Stimulated activated CD4-positive, alpha-beta T cell treated with anti-CD3 and anti-CD28 coated beads, Interleukin-1b, Interleukin-23, amount 100 ng/mL, for 48 hours (primary cell): Measurements from ENCODE around the gene CEBPE.

Experiments
- DNase-seq: peaks from one replicate; pipeline ENCODE4 v3.0.0-alpha.2; 2020

Gene CEBPE

GRCh38 chr14:23118506-23119362, at the start of gene CEBPE:
TSS of gene CEBPE (minus strand) at chr14:23119255. CDS start at chr14:23119091, 164 bp downstream.
- DNase-seq, result no peak

DNA sequence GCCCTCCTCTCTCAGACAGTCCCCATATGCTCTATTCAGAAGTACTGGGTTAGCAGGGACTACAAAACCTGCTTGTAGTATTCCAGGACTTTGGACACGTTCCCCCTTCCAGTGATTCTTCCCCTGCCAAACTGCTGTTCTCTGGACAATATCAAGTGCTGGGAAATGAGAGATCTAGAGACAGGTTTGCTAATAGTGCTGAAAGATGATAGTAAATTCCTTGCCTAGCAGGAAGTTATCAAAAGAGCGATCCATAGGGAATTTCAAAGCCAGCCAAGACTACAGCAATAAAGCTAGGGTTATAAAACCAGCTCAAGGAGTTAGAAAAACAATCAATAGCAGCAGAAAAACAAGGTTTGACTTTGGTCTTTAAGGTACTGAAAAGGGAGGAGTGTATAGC, 49.2 kb upstream of the CEBPE start:
- DNase-seq, result no peak

DNA sequence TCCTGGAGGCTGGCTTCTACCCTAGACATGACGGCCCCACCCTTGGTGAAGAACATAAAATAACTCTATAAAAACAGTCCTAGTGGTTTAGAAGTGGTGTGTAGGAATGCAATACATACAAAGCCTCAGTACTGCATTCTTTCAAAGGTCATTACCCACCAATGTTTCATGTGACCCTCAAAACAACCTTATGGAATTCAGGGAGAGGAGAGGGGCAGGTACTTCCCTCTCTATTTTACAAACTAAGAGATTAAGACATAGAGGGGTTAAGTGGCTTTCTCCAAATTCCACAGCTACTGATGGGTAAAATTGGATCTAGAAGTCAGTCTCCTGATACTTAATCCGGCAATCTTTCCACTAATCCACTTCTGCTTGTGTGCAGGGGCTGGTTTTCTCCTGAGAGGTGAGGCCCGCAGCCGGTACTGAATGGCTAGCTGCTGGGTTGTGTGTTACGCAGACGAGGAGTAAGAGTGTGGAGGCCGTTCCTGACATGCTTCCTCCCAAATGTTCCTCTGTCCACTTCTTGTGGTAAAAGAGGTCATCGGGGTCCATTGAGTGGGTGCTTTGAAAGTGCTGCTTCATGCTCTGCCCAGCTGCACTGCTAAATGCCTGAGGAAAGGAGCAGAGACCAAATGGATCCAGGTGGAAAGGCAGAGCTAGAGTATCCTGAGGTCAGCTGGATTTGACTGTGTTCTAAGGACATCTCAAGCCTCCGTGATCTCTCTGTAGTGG, 48.2 kb upstream of the CEBPE start:
- DNase-seq, result no peak

DNA sequence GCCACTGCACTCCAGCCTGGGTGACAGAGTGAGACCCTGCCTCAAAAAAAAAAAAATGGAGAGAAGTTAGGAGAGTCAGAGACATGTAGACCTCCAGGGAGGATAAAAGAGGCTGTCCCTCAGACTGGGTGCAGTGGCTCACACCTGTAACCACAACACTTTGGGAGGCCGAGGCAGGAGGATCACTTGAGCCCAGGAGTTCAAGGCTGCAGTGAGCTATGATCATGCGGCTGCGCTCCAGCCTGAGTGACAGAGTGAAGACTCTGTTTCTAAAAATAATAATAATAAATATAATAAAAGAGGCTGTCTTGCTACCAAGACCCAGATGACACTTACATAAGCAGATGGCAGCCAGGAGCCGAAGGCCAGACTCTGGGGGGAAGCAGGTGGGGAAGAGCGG, 45.9 kb upstream of the CEBPE start:
- DNase-seq, result no peak

GRCh38 chr14:23164250-23164649, 45.2 kb upstream of the CEBPE start:
- DNase-seq, result no peak

DNA sequence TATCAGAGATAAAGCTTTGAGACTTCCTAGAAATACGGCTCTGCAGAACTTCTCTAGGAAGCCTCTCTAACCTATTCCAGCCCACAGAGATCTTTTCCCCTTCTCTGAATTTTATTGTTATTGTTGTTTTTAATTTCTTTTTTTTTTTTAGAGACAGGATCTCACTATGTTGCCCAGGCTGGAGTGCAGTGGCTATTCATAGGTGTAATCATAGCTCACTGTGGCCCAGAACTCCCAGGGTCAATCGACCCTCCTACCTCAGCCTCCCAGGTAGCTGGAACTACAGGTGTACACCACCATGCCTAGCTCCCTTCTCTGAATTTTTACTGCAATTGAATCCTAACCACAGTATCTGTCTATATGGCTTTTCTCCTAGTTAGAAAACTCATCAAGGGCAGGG, 44.8 kb upstream of the CEBPE start:
- DNase-seq, result no peak

GRCh38 chr14:23162800-23163199, 43.7 kb upstream of the CEBPE start:
- no peak for DNase-seq

- no peak for DNase-seq
These were observed 43.0 kb upstream of the CEBPE start for GRCh38 chr14:23162005-23162404.

DNA sequence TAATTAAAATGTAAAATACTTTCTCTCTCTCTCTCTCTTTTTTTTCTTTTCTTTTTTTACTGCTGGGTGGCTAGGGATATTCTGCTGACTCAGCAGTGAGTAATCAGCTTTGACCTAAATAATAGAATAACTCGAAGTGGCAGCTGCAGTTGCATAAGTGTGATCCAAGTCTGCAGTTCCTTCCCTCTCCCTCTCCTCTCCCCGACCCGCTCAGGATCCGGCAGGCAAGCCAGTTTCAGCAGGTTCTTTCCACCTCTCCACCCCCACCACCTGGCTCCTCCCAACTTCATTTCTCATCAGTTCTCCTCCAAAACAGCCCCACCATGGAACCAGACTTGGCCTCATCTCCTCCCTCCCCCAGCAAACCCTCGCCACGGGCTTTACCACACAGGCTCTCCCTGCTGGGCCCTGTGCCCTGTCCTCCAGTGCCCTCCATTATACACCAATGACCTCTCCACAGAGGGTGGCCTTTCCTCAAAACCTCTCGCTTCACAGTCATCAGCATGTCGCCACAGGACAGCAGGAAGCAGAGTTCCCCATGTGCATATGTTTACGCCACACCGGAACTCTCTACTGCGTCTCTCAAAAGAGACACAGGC, 42.0 kb upstream of the CEBPE start:
- DNase-seq, result no peak

GRCh38 chr14:23159532-23159931, 40.5 kb upstream of the CEBPE start:
- no peak for DNase-seq

GRCh38 chr14:23158779-23159178, 39.7 kb upstream of the CEBPE start:
- no peak for DNase-seq

DNA sequence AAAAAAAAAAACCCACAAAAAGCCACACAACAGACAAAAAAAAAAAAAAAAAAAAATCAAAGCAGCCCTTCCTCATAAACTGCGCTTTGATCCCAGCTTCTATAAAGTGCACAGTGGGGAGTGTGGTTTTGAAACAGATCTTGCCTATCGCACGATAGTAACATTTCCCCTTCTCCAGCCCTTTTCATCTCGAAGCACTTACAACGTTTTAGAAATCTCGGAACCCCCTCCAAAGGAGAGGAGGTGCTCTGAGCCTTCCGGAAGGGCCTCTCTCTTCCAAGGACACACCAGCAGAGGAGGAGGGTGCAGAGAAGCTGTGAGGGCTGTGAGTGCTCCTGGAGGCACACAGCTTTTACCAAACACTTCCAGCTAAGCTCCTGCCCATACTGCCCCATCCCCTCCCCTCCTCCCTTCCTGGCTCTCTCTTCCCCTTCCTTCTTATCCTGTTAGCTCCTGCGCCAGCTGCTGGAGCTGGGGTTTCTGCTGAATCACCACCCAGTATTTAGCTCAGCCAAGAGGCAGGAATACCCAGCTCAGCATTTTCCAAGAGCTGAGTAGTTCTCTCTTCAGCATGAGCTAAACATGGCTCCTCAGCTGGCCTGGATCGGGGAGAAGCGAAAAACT, 36.0 kb upstream of the CEBPE start:
- DNase-seq, result no peak

GRCh38 chr14:23153851-23154796, 35.1 kb upstream of the CEBPE start:
- DNase-seq, result peak; percentile 3

DNA sequence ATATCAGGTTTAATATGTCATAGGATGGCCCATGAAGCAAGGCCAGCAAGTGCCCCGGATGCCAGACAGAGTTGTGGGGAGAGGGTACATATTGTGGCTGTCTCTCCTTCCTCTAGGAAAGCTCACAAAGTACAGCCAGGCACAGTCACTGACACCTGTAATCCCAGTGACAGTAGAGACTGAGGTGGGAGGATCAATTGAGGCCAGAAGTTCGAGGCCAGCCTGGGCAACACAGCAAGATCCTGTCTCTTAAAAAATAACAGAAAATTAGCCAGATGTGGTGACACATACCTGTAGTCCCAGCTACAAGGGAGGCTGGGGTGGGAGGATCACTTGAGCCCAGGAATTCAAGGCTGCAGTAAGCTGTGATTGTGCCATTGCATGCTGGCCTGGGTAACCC, 32.3 kb upstream of the CEBPE start:
- DNase-seq, result no peak

GRCh38 chr14:23149745-23150144, 30.7 kb upstream of the CEBPE start:
- no peak for DNase-seq

DNA sequence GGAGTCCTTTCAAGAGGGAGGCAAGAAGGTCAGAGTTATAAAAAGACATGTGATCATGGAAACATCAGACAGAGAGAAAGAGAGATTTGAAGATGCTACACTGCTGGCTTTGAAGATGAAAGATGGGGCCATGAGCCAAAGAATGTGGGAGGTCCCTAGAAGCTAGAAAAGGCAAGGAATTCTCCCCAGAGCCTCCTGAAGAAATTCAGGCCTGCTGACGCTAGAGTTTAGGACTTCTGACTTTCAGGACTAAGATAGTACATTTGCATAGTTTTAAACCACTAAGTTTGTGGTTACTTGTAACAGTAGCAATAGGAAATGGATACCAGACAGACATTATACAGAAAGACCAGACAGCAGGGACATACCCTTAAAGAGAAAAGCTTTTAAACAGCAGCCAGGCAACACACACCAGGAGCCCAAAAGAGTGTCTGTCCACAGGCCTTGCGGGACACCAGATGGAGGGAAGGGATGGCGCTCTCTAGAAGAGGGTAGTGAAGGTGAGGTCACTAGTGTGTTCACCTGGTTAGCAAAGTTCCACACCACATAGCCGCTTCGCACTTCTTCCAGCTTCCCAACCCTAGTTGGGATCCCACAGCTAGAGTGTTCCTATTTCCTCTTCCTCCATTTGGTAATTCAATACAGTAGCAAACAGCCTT, 29.7 kb upstream of the CEBPE start:
- no peak for DNase-seq

DNA sequence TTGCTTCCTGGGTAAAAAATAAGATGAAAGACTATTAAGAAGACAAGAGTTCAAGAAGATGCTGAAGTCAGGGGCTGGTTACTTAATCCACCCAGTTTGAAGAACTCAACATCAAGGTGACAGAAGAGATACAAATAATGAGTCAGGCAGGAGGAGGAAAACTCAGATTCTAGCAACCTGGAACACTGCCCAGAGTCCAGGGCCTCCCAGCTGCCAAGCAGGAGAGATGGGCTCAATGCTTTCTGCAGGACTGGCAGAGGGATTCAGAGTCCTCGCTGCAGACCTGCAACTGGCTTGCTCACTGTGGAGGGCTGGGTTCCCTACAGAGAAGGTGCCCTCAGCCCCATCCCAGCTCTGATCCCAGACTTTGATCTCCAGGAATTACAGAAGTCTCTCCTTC, 28.6 kb upstream of the CEBPE start:
- no peak for DNase-seq

- DNase-seq, result no peak
These were observed 27.9 kb upstream of the CEBPE start for GRCh38 chr14:23146980-23147379.

GRCh38 chr14:23146351-23146910, 27.4 kb upstream of the CEBPE start:
- no peak for DNase-seq

- no peak for DNase-seq
These were observed 26.8 kb upstream of the CEBPE start for GRCh38 chr14:23145794-23146350.

GRCh38 chr14:23143911-23144310, 24.9 kb upstream of the CEBPE start:
- DNase-seq, result no peak
